Activated naive CD4-positive, alpha-beta T cell treated with anti-CD3 and anti-CD28 coated beads, Interleukin-2, amount 10 ng/mL, durations not matched to agents 7 days and 5 days (primary cell): ENCODE measurements around the gene USP38.
"Not testable (repeated sequence)": the region's sequence is repeated elsewhere in the genome, so short reads cannot be mapped to it uniquely, and the experiment has no call there.

ENCODE experiments used
- CTCF ChIA-PET: fragments of 350-600 bp; sonication (Branson Sonifier 250); formaldehyde crosslinking; loops from one replicate; lab custom pipeline; 2021; ENCODE audit warnings: antibody characterized with exemption; lab: Charles Lee
- DNase-seq: peaks from one replicate; pipeline ENCODE4 v3.0.0-alpha.2; 2020
- H3K27ac Mint-ChIP-seq: one replicate; pipeline ENCODE4 v1.8.0; 2021; ENCODE audit warnings: mild to moderate bottlenecking, moderate library complexity, mixed read lengths
- H3K27me3 Mint-ChIP-seq: one replicate; pipeline ENCODE4 v1.8.0; 2021; ENCODE audit warnings: mild to moderate bottlenecking, mixed read lengths
- H3K36me3 Mint-ChIP-seq: one replicate; pipeline ENCODE4 v1.8.0; 2021; ENCODE audit warnings: mixed read lengths
- H3K4me1 Mint-ChIP-seq: one replicate; pipeline ENCODE4 v1.8.0; 2021; ENCODE audit warnings: mixed read lengths
- H3K4me3 Mint-ChIP-seq: one replicate; pipeline ENCODE4 v1.8.0; 2021; ENCODE audit warnings: mild to moderate bottlenecking, moderate library complexity, mixed read lengths
- H3K9me3 Mint-ChIP-seq: one replicate; pipeline ENCODE4 v1.8.0; 2021; ENCODE audit warnings: mixed read lengths

The USP38 gene

GRCh38 chr4:143237195-143237594 lies 52.5 kb downstream of the USP38 start:
- H3K36me3 Mint-ChIP-seq, H3K4me1 Mint-ChIP-seq, H3K9me3 Mint-ChIP-seq, H3K27me3 Mint-ChIP-seq, H3K4me3 Mint-ChIP-seq, DNase-seq, CTCF ChIA-PET, H3K27ac Mint-ChIP-seq: not testable (repeated sequence)

GRCh38 chr4:143240939-143241679 lies 56.4 kb downstream of the USP38 start:
- no peak overlapping the region for H3K4me3 Mint-ChIP-seq
- DNase-seq, result no peak
- H3K4me1 Mint-ChIP-seq, result no peaks in the 10 kb centered on the region
- H3K36me3 Mint-ChIP-seq, result no peaks in the 10 kb centered on the region
- peaks cover 7% of the 10 kb centered on the region for H3K9me3 Mint-ChIP-seq
- H3K27ac Mint-ChIP-seq, result no peak overlapping the region
- no peaks in the 10 kb centered on the region for H3K27me3 Mint-ChIP-seq
- CTCF ChIA-PET, result no interaction called here

- DNase-seq, result no peak
- CTCF ChIA-PET, result no interaction called here
- Mint-ChIP-seq H3K27me3 (no peaks in the 10 kb centered on the region), H3K9me3 (peaks cover 7% of the 10 kb centered on the region), H3K4me3 (no peak overlapping the region), H3K4me1 (no peaks in the 10 kb centered on the region), H3K36me3 (no peaks in the 10 kb centered on the region), H3K27ac (no peak overlapping the region)
Measured at GRCh38 chr4:143241892-143242291, 57.2 kb downstream of the USP38 start.

- Mint-ChIP-seq H3K27me3 (no peaks in the 10 kb centered on the region), H3K4me1 (no peaks in the 10 kb centered on the region), H3K4me3 (no peak overlapping the region), H3K36me3 (no peaks in the 10 kb centered on the region), H3K9me3 (peaks cover 7% of the 10 kb centered on the region), H3K27ac (no peak overlapping the region)
- CTCF ChIA-PET, result no interaction called here
- no peak for DNase-seq
Measured at GRCh38 chr4:143243041-143243440, 58.3 kb downstream of the USP38 start.

GRCh38 chr4:143246977-143247376 lies 62.3 kb downstream of the USP38 start:
- CTCF ChIA-PET, result no interaction called here
- Mint-ChIP-seq H3K4me1 (no peaks in the 10 kb centered on the region), H3K27ac (no peak overlapping the region), H3K9me3 (peaks cover 3% of the 10 kb centered on the region), H3K36me3 (no peaks in the 10 kb centered on the region), H3K27me3 (no peaks in the 10 kb centered on the region), H3K4me3 (no peak overlapping the region)
- no peak for DNase-seq

GRCh38 chr4:143247866-143248265 lies 63.1 kb downstream of the USP38 start:
- Mint-ChIP-seq H3K27ac (no peak overlapping the region), H3K4me3 (no peak overlapping the region)

GRCh38 chr4:143248827-143249226 lies 64.1 kb downstream of the USP38 start:
- CTCF ChIA-PET, result no interaction called here
- H3K9me3 Mint-ChIP-seq, result no peaks in the 10 kb centered on the region

More at GRCh38 chr4:143247866-143248265, 63.1 kb downstream of the USP38 start:
- CTCF ChIA-PET, result no interaction called here
- H3K27me3 Mint-ChIP-seq, result no peaks in the 10 kb centered on the region
- no peaks in the 10 kb centered on the region for H3K36me3 Mint-ChIP-seq
- no peaks in the 10 kb centered on the region for H3K4me1 Mint-ChIP-seq
- H3K9me3 Mint-ChIP-seq, result peaks cover 1% of the 10 kb centered on the region
- DNase-seq, result no peak

GRCh38 chr4:143250617-143251016 lies 65.9 kb downstream of the USP38 start:
- Mint-ChIP-seq H3K4me3 (no peak overlapping the region), H3K4me1 (no peaks in the 10 kb centered on the region)

More at GRCh38 chr4:143248827-143249226, 64.1 kb downstream of the USP38 start:
- H3K27ac Mint-ChIP-seq, result no peak overlapping the region
- no peaks in the 10 kb centered on the region for H3K27me3 Mint-ChIP-seq
- no peak overlapping the region for H3K4me3 Mint-ChIP-seq
- no peaks in the 10 kb centered on the region for H3K36me3 Mint-ChIP-seq
- H3K4me1 Mint-ChIP-seq, result no peaks in the 10 kb centered on the region
- DNase-seq, result no peak

GRCh38 chr4:143251348-143251747 lies 66.6 kb downstream of the USP38 start:
- H3K4me1 Mint-ChIP-seq, result no peaks in the 10 kb centered on the region
- no peaks in the 10 kb centered on the region for H3K36me3 Mint-ChIP-seq
- CTCF ChIA-PET, result no interaction called here
- H3K9me3 Mint-ChIP-seq, result no peaks in the 10 kb centered on the region
- peaks cover 9% of the 10 kb centered on the region for H3K27me3 Mint-ChIP-seq
- H3K27ac Mint-ChIP-seq, result no peak overlapping the region
- no peak overlapping the region for H3K4me3 Mint-ChIP-seq
- DNase-seq, result no peak

More at GRCh38 chr4:143250617-143251016, 65.9 kb downstream of the USP38 start:
- Mint-ChIP-seq H3K36me3 (no peaks in the 10 kb centered on the region), H3K9me3 (no peaks in the 10 kb centered on the region), H3K27me3 (peaks cover 7% of the 10 kb centered on the region), H3K27ac (no peak overlapping the region)
- CTCF ChIA-PET, result no interaction called here
- no peak for DNase-seq

GRCh38 chr4:143251779-143252178 lies 67.1 kb downstream of the USP38 start:
- CTCF ChIA-PET, result no interaction called here
- H3K36me3 Mint-ChIP-seq, result no peaks in the 10 kb centered on the region
- no peak overlapping the region for H3K27ac Mint-ChIP-seq
- DNase-seq, result no peak
- no peak overlapping the region for H3K4me3 Mint-ChIP-seq
- H3K9me3 Mint-ChIP-seq, result no peaks in the 10 kb centered on the region
- H3K27me3 Mint-ChIP-seq, result peaks cover 12% of the 10 kb centered on the region
- no peaks in the 10 kb centered on the region for H3K4me1 Mint-ChIP-seq

GRCh38 chr4:143252478-143252877 lies 67.8 kb downstream of the USP38 start:
- H3K27me3 Mint-ChIP-seq, result peaks cover 16% of the 10 kb centered on the region
- DNase-seq, result no peak
- no peak overlapping the region for H3K4me3 Mint-ChIP-seq
- H3K9me3 Mint-ChIP-seq, result no peaks in the 10 kb centered on the region
- no peaks in the 10 kb centered on the region for H3K4me1 Mint-ChIP-seq
- H3K36me3 Mint-ChIP-seq, result no peaks in the 10 kb centered on the region
- no peak overlapping the region for H3K27ac Mint-ChIP-seq
- CTCF ChIA-PET, result no interaction called here

GRCh38 chr4:143253166-143253565 lies 68.4 kb downstream of the USP38 start:
- CTCF ChIA-PET, result no interaction called here
- Mint-ChIP-seq H3K27ac (no peak overlapping the region), H3K36me3 (no peaks in the 10 kb centered on the region), H3K27me3 (peaks cover 16% of the 10 kb centered on the region), H3K4me1 (no peaks in the 10 kb centered on the region), H3K9me3 (no peaks in the 10 kb centered on the region), H3K4me3 (no peak overlapping the region)
- no peak for DNase-seq

- CTCF ChIA-PET, result no interaction called here
- Mint-ChIP-seq H3K4me1 (no peaks in the 10 kb centered on the region), H3K36me3 (no peaks in the 10 kb centered on the region), H3K27me3 (peaks cover 16% of the 10 kb centered on the region), H3K9me3 (no peaks in the 10 kb centered on the region), H3K27ac (no peak overlapping the region), H3K4me3 (no peak overlapping the region)
- DNase-seq, result no peak
Measured at GRCh38 chr4:143254491-143255226, 69.9 kb downstream of the USP38 start.

- DNase-seq, result no peak
- no peak overlapping the region for H3K27ac Mint-ChIP-seq
- CTCF ChIA-PET, result no interaction called here
- no peak overlapping the region for H3K4me3 Mint-ChIP-seq
- no peaks in the 10 kb centered on the region for H3K36me3 Mint-ChIP-seq
- H3K4me1 Mint-ChIP-seq, result no peaks in the 10 kb centered on the region
- H3K27me3 Mint-ChIP-seq, result peaks cover 20% of the 10 kb centered on the region
- no peaks in the 10 kb centered on the region for H3K9me3 Mint-ChIP-seq
Measured at GRCh38 chr4:143256456-143256855, 71.7 kb downstream of the USP38 start.

GRCh38 chr4:143257356-143257755 lies 72.6 kb downstream of the USP38 start:
- no peaks in the 10 kb centered on the region for H3K9me3 Mint-ChIP-seq
- no peak for DNase-seq
- H3K27me3 Mint-ChIP-seq, result peaks cover 20% of the 10 kb centered on the region
- no peak overlapping the region for H3K4me3 Mint-ChIP-seq
- no peaks in the 10 kb centered on the region for H3K4me1 Mint-ChIP-seq
- no peak overlapping the region for H3K27ac Mint-ChIP-seq
- CTCF ChIA-PET, result no interaction called here
- H3K36me3 Mint-ChIP-seq, result no peaks in the 10 kb centered on the region
